ENCODE measurements around the gene AKAIN1.

DNA sequence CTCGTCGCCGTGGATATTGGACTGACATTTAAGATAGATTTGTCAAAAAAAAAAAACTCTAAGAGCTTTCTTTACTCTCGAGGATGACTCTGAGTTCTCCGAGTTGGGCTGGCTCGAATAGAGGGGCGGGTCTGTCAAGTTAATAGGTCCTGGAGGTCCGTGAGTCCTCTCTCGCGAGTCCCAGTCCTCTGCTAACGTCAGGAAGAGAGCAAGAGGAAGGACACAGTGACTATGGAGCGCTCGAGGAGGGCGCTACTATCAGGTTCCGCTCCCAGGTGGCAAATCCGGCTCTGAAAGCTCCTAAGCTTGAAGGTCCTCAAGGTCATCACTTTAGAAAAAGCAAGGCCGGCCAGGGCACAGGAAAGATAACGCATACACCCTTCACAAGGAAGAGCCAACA is 404 bp upstream of the AKAIN1 start:
- TF ChIP-seq, protein P1, sequence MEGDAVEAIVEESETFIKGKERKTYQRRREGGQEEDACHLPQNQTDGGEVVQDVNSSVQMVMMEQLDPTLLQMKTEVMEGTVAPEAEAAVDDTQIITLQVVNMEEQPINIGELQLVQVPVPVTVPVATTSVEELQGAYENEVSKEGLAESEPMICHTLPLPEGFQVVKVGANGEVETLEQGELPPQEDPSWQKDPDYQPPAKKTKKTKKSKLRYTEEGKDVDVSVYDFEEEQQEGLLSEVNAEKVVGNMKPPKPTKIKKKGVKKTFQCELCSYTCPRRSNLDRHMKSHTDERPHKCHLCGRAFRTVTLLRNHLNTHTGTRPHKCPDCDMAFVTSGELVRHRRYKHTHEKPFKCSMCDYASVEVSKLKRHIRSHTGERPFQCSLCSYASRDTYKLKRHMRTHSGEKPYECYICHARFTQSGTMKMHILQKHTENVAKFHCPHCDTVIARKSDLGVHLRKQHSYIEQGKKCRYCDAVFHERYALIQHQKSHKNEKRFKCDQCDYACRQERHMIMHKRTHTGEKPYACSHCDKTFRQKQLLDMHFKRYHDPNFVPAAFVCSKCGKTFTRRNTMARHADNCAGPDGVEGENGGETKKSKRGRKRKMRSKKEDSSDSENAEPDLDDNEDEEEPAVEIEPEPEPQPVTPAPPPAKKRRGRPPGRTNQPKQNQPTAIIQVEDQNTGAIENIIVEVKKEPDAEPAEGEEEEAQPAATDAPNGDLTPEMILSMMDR (IDR thresholded peaks at IDR 0.05): no peak
- no peak for TF ChIP-seq POLR2A (IDR thresholded peaks at IDR 0.05)

Measured in adrenal gland (tissue), 5 donors.